ENCODE measurements around the gene DHX30. TPM values are rescaled to one million over a fixed set of nuclear protein-coding genes. Genes with fewer than 3 reads are reported as not detected.
A peak's percentile ranks its signal among the peaks of the same experiment; 100 is the strongest.

DHX30 gene
- total RNA-seq, 1 experiment from 2014 or later: 75.4 TPM

DNA sequence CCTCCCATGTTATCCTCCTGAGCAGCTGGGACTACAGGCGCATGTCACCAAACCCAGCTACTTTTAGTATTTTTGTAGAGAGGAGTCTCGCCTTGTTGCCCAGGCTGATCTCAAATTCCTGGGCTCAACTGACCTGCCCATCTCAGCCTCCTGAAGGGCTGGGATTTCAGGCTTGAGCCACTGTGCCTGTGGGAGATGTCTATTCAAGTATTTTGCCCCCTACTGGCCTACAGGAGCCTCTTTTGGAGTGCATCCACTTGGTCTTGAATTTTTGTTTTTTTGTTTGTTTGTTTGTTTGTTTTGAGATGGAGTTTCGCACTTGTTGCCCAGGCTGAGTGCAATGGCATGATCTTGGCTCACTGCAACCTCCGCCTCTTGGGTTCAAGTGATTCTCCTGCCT lies 3.2 kb upstream of the DHX30 start:
- Mint-ChIP-seq H3K4me1 (ENCODE audit: low read depth, unreplicated experiment) (peaks cover 9% of the 10 kb centered on the region), H3K27ac (ENCODE audit: unreplicated experiment) (no peak overlapping the region), H3K4me3 (ENCODE audit: low read depth, unreplicated experiment) (no peak overlapping the region), H3K27me3 (ENCODE audit: unreplicated experiment) (no peaks in the 10 kb centered on the region), H3K9me3 (ENCODE audit: low read depth, unreplicated experiment) (no peaks in the 10 kb centered on the region), H3K36me3 (ENCODE audit: insufficient read depth, unreplicated experiment) (peaks cover 25% of the 10 kb centered on the region)
- no peak for DNase-seq
- no TSS peak for BruUV-seq (replicated peaks)
- CTCF ChIA-PET: interaction anchor here (0.7 kb wide), 1 partner anchor 225 kb away, joined by 5 read pairs; no protein-coding TSS in a partner anchor
- intact Hi-C loops (cut with micrococcal nuclease; ENCODE audit: unreplicated experiment): no loop called here
- TF ChIP-seq, protein P1, sequence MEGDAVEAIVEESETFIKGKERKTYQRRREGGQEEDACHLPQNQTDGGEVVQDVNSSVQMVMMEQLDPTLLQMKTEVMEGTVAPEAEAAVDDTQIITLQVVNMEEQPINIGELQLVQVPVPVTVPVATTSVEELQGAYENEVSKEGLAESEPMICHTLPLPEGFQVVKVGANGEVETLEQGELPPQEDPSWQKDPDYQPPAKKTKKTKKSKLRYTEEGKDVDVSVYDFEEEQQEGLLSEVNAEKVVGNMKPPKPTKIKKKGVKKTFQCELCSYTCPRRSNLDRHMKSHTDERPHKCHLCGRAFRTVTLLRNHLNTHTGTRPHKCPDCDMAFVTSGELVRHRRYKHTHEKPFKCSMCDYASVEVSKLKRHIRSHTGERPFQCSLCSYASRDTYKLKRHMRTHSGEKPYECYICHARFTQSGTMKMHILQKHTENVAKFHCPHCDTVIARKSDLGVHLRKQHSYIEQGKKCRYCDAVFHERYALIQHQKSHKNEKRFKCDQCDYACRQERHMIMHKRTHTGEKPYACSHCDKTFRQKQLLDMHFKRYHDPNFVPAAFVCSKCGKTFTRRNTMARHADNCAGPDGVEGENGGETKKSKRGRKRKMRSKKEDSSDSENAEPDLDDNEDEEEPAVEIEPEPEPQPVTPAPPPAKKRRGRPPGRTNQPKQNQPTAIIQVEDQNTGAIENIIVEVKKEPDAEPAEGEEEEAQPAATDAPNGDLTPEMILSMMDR (IDR thresholded peaks at IDR 0.05; ENCODE audit: unreplicated experiment): no peak

DNA sequence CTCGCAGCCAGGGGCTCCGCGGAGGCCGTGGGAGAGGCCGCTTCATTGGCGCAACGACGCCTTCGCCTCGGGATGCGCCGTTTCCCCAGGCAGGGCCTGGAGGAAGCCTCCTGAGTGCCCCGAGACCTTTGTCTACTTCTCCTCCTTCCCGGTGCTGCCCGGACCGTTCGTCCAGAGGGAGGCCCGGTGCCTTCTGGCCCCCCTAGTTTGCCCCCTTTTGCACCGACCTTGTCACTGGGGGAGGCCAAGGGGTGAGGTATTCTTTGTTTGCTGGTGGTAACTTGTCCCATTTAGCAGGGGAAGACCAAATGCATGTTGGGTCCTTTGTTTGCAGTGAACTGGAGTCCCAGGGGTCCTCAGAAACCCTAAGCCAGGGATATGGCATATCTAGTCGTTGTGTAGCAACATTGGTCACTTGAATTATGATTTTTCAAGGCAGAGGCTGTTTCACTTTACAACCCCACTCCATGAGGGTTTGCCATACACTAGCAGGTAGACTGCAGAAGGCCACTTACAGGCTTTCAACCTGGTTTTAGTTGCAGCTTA lies 615 bp downstream of the DHX30 start:
- H3K9me3 Mint-ChIP-seq (ENCODE audit: low read depth, unreplicated experiment): no peaks in the 10 kb centered on the region
- no peak for DNase-seq
- no peaks in the 10 kb centered on the region for H3K27me3 Mint-ChIP-seq (ENCODE audit: unreplicated experiment)
- peak overlapping the region; percentile 92 for H3K4me3 Mint-ChIP-seq (ENCODE audit: low read depth, unreplicated experiment)
- peak overlapping the region; percentile 69 for H3K27ac Mint-ChIP-seq (ENCODE audit: unreplicated experiment)
- no TSS peak for BruUV-seq (replicated peaks)
- intact Hi-C loops (cut with micrococcal nuclease; ENCODE audit: unreplicated experiment): no loop called here
- TF ChIP-seq, protein P1 (IDR thresholded peaks at IDR 0.05; ENCODE audit: unreplicated experiment): no peak
- H3K4me1 Mint-ChIP-seq (ENCODE audit: low read depth, unreplicated experiment): peaks cover 9% of the 10 kb centered on the region
- H3K36me3 Mint-ChIP-seq (ENCODE audit: insufficient read depth, unreplicated experiment): peaks cover 36% of the 10 kb centered on the region
- CTCF ChIA-PET: no interaction called here

DNA sequence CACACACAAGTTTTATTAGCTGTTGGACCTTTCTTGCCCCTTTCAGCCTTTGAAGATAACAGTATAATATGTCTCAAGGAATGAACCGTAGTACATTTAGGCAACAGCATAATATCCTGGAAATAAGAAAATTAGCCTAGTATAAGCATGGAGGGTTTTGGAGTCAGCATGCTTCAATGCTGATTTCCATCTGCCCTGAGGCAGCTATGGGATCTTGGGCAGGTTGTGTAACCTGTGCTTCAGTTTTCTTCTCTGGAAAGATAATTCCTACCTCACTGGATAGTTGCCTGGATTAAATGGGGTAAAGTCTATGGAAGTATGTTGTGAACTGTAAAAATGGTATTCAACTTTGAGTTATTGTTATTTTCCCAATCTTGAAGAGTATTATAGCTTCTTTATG lies 1.6 kb downstream of the DHX30 start:
- Mint-ChIP-seq H3K27ac (ENCODE audit: unreplicated experiment) (no peak overlapping the region), H3K4me1 (ENCODE audit: low read depth, unreplicated experiment) (peaks cover 9% of the 10 kb centered on the region), H3K4me3 (ENCODE audit: low read depth, unreplicated experiment) (no peak overlapping the region), H3K36me3 (ENCODE audit: insufficient read depth, unreplicated experiment) (peaks cover 42% of the 10 kb centered on the region), H3K9me3 (ENCODE audit: low read depth, unreplicated experiment) (no peaks in the 10 kb centered on the region), H3K27me3 (ENCODE audit: unreplicated experiment) (no peaks in the 10 kb centered on the region)
- no TSS peak for BruUV-seq (replicated peaks)
- CTCF ChIA-PET: interaction anchor here (0.6 kb wide), 1 partner anchor 1939 kb away, joined by 5 read pairs; no protein-coding TSS in a partner anchor
- intact Hi-C loops (cut with micrococcal nuclease; ENCODE audit: unreplicated experiment): no loop called here
- TF ChIP-seq, protein P1 (IDR thresholded peaks at IDR 0.05; ENCODE audit: unreplicated experiment): no peak
- DNase-seq: no peak

DNA sequence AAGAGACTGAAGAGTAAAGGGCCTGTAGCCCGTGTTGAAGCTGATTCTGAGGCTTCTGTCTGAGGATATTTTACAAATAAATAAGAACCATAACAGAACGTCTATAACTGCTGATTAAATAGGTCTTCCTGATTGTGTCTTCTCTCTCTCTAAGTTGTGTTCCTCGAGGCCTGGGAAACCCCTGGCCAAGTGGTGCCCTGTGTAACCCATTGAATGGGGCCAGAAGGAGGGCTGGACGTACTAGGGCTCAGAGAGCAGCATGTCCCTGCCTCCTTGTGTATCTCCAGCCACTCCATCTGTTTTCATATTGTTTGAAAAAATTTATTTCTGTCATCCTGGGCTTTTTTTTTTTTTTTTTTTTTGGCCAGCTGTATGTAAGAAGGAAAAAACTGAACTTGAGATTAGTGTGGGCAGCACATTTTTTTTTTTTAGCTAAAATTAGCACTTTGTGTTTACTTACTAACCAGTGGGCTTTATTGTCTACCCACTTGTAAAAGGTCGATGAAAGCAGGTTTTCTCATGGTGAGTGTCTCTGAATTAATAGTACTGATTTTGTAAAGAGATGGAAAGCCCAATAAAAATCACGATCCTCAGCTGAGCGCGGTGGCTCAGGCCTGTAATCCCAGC lies 10.7 kb downstream of the DHX30 start:
- no peak overlapping the region for H3K4me3 Mint-ChIP-seq (ENCODE audit: low read depth, unreplicated experiment)
- no peak overlapping the region for H3K27ac Mint-ChIP-seq (ENCODE audit: unreplicated experiment)
- H3K27me3 Mint-ChIP-seq (ENCODE audit: unreplicated experiment): no peaks in the 10 kb centered on the region
- peaks cover 16% of the 10 kb centered on the region for H3K36me3 Mint-ChIP-seq (ENCODE audit: insufficient read depth, unreplicated experiment)
- H3K9me3 Mint-ChIP-seq (ENCODE audit: low read depth, unreplicated experiment): no peaks in the 10 kb centered on the region
- no peak for DNase-seq
- BruUV-seq (replicated peaks): no TSS peak
- intact Hi-C loops (cut with micrococcal nuclease; ENCODE audit: unreplicated experiment): no loop called here
- TF ChIP-seq, protein P1 (IDR thresholded peaks at IDR 0.05; ENCODE audit: unreplicated experiment): no peak
- no peaks in the 10 kb centered on the region for H3K4me1 Mint-ChIP-seq (ENCODE audit: low read depth, unreplicated experiment)
- CTCF ChIA-PET: interaction anchor here (0.7 kb wide), 1 partner anchor 428 kb away, joined by 4 read pairs; no protein-coding TSS in a partner anchor

Data from Calu3 (cell line).